Measurements from ENCODE around the gene TRHDE.

Gene TRHDE

DNA sequence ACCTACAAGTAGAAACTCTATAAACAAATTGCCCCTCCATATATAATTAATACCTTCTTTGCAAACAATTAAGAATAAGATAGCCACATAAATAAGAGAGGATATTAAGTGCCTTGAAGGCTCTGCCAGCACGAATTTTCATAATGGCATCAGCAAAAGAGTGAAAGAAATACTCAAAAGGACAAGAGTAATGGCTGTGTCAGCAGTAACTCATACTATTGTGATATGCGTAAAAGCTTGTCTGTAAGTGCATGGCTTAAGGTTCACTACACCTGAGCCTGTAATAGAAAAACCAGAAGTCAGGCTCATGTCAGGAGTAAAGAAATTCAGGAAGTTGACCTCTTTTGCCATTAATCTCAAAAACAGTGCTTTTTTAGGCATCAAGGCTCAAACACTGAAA, 204.1 kb downstream of the TRHDE start:
- TF ChIP-seq ZC3H10 (CRISPR knock-in tag; IDR thresholded peaks at IDR 0.05) (no peak), TCF4 (CRISPR knock-in tag; IDR thresholded peaks at IDR 0.05; ENCODE audit: borderline replicate concordance) (no peak), SNAI2 (CRISPR knock-in tag; IDR thresholded peaks at IDR 0.05) (no peak), RARB (CRISPR knock-in tag; IDR thresholded peaks at IDR 0.05) (no peak), OSR1 (CRISPR knock-in tag; IDR thresholded peaks at IDR 0.05) (no peak), ZFP3 (CRISPR knock-in tag; IDR thresholded peaks at IDR 0.05) (no peak)
- no peak for ATAC-seq

GRCh38 chr12:72485017-72485701, 213.0 kb downstream of the TRHDE start:
- TF ChIP-seq SNAI2 (CRISPR knock-in tag; IDR thresholded peaks at IDR 0.05) = no peak
- TF ChIP-seq CREB5 (CRISPR knock-in tag; IDR thresholded peaks at IDR 0.05; ENCODE audit: low read depth) = no peak
- no peak for TF ChIP-seq ISL1 (CRISPR knock-in tag; IDR thresholded peaks at IDR 0.05)
- no peak for TF ChIP-seq ZNF70 (CRISPR knock-in tag; IDR thresholded peaks at IDR 0.05)
- TF ChIP-seq ESRRG (CRISPR knock-in tag; IDR thresholded peaks at IDR 0.05) = no peak
- no peak for TF ChIP-seq OSR1 (CRISPR knock-in tag; IDR thresholded peaks at IDR 0.05)
- TF ChIP-seq, protein P1, sequence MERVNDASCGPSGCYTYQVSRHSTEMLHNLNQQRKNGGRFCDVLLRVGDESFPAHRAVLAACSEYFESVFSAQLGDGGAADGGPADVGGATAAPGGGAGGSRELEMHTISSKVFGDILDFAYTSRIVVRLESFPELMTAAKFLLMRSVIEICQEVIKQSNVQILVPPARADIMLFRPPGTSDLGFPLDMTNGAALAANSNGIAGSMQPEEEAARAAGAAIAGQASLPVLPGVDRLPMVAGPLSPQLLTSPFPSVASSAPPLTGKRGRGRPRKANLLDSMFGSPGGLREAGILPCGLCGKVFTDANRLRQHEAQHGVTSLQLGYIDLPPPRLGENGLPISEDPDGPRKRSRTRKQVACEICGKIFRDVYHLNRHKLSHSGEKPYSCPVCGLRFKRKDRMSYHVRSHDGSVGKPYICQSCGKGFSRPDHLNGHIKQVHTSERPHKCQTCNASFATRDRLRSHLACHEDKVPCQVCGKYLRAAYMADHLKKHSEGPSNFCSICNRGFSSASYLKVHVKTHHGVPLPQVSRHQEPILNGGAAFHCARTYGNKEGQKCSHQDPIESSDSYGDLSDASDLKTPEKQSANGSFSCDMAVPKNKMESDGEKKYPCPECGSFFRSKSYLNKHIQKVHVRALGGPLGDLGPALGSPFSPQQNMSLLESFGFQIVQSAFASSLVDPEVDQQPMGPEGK (CRISPR knock-in tag; IDR thresholded peaks at IDR 0.05; ENCODE audit: borderline replicate concordance) = no peak
- TF ChIP-seq ZFP30 (CRISPR knock-in tag; IDR thresholded peaks at IDR 0.05) = no peak
- no peak for ATAC-seq

DNA sequence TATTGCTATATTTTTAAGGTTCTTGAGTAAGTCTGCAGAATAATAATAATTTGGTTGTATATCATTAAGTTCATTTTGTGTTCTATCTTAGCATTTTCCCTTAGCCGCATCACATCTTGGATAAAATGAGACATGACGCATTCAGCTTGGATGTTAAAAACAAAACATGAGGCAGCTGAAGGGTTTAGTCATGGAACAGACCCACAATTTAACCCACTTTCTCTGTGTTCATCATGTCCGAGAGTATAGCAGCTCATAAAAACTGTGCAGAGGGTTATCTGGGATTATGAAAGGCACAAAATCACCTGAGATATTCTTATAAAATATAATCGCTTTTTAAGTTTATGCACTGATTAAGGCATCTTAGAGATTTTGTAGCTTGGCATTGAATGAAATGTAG, 219.3 kb downstream of the TRHDE start:
- TF ChIP-seq TCF4 (CRISPR knock-in tag; IDR thresholded peaks at IDR 0.05; ENCODE audit: borderline replicate concordance) (no peak), ZNF8 (CRISPR knock-in tag; IDR thresholded peaks at IDR 0.05) (no peak), BACH2 (CRISPR knock-in tag; IDR thresholded peaks at IDR 0.05; ENCODE audit: borderline replicate concordance) (no peak), TOX (CRISPR knock-in tag; IDR thresholded peaks at IDR 0.05; ENCODE audit: borderline replicate concordance) (no peak), ZNF70 (CRISPR knock-in tag; IDR thresholded peaks at IDR 0.05) (no peak), OSR1 (CRISPR knock-in tag; IDR thresholded peaks at IDR 0.05) (no peak), SNAI2 (CRISPR knock-in tag; IDR thresholded peaks at IDR 0.05) (no peak), ESRRG (CRISPR knock-in tag; IDR thresholded peaks at IDR 0.05) (no peak), ZNF565 (CRISPR knock-in tag; conservative IDR thresholded peaks at IDR 0.05; ENCODE audit: low read depth) (no peak), ZFP30 (CRISPR knock-in tag; IDR thresholded peaks at IDR 0.05) (no peak), PPARA (CRISPR knock-in tag; IDR thresholded peaks at IDR 0.05; ENCODE audit: borderline replicate concordance) (no peak), ZC3H10 (CRISPR knock-in tag; IDR thresholded peaks at IDR 0.05) (no peak), ISL1 (CRISPR knock-in tag; IDR thresholded peaks at IDR 0.05) (no peak), GLIS3 (CRISPR knock-in tag; IDR thresholded peaks at IDR 0.05) (no peak), TSHZ2 (CRISPR knock-in tag; IDR thresholded peaks at IDR 0.05) (no peak), CSDC2 (CRISPR knock-in tag; IDR thresholded peaks at IDR 0.05) (no peak)
- TF ChIP-seq, protein P2, sequence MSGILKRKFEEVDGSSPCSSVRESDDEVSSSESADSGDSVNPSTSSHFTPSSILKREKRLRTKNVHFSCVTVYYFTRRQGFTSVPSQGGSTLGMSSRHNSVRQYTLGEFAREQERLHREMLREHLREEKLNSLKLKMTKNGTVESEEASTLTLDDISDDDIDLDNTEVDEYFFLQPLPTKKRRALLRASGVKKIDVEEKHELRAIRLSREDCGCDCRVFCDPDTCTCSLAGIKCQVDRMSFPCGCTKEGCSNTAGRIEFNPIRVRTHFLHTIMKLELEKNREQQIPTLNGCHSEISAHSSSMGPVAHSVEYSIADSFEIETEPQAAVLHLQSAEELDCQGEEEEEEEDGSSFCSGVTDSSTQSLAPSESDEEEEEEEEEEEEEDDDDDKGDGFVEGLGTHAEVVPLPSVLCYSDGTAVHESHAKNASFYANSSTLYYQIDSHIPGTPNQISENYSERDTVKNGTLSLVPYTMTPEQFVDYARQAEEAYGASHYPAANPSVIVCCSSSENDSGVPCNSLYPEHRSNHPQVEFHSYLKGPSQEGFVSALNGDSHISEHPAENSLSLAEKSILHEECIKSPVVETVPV (CRISPR knock-in tag; IDR thresholded peaks at IDR 0.05) = no peak
- TF ChIP-seq, protein P1 (CRISPR knock-in tag; IDR thresholded peaks at IDR 0.05; ENCODE audit: borderline replicate concordance) = no peak
- TF ChIP-seq, protein P3, sequence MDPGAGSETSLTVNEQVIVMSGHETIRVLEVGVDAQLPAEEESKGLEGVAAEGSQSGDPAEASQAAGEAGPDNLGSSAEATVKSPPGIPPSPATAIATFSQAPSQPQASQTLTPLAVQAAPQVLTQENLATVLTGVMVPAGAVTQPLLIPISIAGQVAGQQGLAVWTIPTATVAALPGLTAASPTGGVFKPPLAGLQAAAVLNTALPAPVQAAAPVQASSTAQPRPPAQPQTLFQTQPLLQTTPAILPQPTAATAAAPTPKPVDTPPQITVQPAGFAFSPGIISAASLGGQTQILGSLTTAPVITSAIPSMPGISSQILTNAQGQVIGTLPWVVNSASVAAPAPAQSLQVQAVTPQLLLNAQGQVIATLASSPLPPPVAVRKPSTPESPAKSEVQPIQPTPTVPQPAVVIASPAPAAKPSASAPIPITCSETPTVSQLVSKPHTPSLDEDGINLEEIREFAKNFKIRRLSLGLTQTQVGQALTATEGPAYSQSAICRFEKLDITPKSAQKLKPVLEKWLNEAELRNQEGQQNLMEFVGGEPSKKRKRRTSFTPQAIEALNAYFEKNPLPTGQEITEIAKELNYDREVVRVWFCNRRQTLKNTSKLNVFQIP (CRISPR knock-in tag; IDR thresholded peaks at IDR 0.05; ENCODE audit: borderline replicate concordance, low read depth) = no peak
- no peak for ATAC-seq
